Measurements from ENCODE around the gene STK11IP.
A peak's percentile ranks its signal among the peaks of the same experiment; 100 is the strongest.

GRCh38 chr2:219643788-219644398 is 46.2 kb downstream of the STK11IP start:
- TF ChIP-seq EZH2 (IDR thresholded peaks at IDR 0.05) (no peak), JUND (IDR thresholded peaks at IDR 0.05) (no peak), POLR2AphosphoS5 (IDR thresholded peaks at IDR 0.05; ENCODE audit: low read depth, low read length) (no peak), ELF1 (IDR thresholded peaks at IDR 0.05; ENCODE audit: borderline replicate concordance, low read depth) (no peak), EZH2phosphoT487 (IDR thresholded peaks at IDR 0.05; ENCODE audit: borderline replicate concordance) (no peak), TCF7L2 (IDR thresholded peaks at IDR 0.05; ENCODE audit: borderline replicate concordance, extremely low read depth, insufficient read depth, insufficient read length) (peak; percentile 30), REST (IDR thresholded peaks at IDR 0.05; ENCODE audit: low read depth) (no peak)
- TF ChIP-seq, protein P1, sequence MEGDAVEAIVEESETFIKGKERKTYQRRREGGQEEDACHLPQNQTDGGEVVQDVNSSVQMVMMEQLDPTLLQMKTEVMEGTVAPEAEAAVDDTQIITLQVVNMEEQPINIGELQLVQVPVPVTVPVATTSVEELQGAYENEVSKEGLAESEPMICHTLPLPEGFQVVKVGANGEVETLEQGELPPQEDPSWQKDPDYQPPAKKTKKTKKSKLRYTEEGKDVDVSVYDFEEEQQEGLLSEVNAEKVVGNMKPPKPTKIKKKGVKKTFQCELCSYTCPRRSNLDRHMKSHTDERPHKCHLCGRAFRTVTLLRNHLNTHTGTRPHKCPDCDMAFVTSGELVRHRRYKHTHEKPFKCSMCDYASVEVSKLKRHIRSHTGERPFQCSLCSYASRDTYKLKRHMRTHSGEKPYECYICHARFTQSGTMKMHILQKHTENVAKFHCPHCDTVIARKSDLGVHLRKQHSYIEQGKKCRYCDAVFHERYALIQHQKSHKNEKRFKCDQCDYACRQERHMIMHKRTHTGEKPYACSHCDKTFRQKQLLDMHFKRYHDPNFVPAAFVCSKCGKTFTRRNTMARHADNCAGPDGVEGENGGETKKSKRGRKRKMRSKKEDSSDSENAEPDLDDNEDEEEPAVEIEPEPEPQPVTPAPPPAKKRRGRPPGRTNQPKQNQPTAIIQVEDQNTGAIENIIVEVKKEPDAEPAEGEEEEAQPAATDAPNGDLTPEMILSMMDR (IDR thresholded peaks at IDR 0.05 in 2 of 3, conservative IDR thresholded peaks at IDR 0.05 in 1 of 3; ENCODE audit: borderline replicate concordance in 1 of 3, insufficient read depth in 1 of 3, low read depth in 2 of 3, low read length in 2 of 3): no peak

All from HCT116 (cell line).